ENCODE results near the gene NDE1. TPM values are rescaled to one million over a fixed set of nuclear protein-coding genes. Genes with fewer than 3 reads are reported as not detected.

Gene NDE1
- total RNA-seq, 6 donors from 2014 or later, result 19.5 to 63.9 (median 37.0) TPM

DNA sequence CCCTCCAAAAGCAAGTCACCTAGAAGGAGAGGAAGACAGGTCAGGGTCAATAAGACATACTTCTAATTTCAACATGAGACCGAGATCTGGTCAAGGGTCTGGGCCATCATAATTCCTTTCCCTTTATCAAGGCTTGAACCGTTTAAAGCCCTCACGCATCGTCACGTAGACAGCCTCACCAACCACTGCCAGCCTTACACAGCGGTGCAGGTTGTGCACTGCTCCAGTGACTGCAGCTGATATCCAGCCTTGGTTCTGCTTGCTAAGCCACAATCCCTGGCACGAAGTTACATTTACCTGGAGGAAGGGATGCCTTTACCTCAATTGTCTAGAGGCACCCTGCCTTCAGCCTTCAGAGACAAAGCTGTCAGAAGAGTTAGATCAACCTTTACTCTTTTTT is 121.6 kb downstream of the NDE1 start:
- peaks cover 0 to 3% (median 0%) of the 10 kb centered on the region in 4 donors for H3K4me1 ChIP-seq
- no peak overlapping the region for H3K4me3 ChIP-seq
- ATAC-seq (ENCODE audit: low FRiP score in 2 of 2) (no peak), DNase-seq (no peak)
- no peaks in the 10 kb centered on the region for H3K27me3 ChIP-seq
- H3K36me3 ChIP-seq, result no peaks in the 10 kb centered on the region
- TF ChIP-seq POLR2A (IDR thresholded peaks at IDR 0.05) (no peak), POLR2AphosphoS5 (IDR thresholded peaks at IDR 0.05) (no peak)
- WGBS, 2 donors, result 85 to 86% methylated on average over 7 of the region's 7 CpGs
- H3K9me3 ChIP-seq, result no peaks in the 10 kb centered on the region
- H3K27ac ChIP-seq, result no peak overlapping the region

DNA sequence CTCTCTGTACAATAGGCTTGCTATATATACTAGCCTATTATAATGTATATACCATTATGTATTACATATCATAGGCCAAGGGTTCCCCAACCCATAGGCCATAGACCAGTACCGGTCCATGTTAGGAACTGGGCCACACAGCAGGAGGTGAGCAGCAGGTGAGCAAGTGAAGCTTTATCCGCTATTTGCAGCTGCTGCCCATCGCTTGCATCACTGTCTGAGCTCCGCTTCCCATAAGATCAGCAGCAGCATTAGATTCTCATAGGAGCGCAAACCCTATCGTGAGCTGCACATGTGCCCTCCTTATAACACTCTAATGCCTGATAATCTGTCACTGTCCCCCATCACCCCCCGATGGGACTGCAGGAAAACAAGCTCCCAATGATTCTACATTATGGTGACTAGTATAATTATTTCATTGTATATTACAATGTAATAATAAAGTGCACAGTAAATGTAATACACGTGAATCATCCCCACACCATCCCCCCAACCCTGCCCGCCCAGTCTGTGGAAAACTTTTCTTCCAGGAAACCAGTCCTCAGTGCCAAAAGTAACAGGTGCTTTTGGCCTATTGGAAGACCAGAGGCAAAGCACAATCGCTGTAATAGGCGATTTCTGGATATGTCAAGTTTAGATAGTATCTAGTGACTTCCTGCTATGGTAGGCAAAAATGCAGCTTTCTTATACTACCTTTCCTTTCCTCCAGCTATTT is 122.7 kb downstream of the NDE1 start:
- WGBS, 2 donors, result 77 to 91% methylated on average over 11 of the region's 11 CpGs
- TF ChIP-seq, protein P1, sequence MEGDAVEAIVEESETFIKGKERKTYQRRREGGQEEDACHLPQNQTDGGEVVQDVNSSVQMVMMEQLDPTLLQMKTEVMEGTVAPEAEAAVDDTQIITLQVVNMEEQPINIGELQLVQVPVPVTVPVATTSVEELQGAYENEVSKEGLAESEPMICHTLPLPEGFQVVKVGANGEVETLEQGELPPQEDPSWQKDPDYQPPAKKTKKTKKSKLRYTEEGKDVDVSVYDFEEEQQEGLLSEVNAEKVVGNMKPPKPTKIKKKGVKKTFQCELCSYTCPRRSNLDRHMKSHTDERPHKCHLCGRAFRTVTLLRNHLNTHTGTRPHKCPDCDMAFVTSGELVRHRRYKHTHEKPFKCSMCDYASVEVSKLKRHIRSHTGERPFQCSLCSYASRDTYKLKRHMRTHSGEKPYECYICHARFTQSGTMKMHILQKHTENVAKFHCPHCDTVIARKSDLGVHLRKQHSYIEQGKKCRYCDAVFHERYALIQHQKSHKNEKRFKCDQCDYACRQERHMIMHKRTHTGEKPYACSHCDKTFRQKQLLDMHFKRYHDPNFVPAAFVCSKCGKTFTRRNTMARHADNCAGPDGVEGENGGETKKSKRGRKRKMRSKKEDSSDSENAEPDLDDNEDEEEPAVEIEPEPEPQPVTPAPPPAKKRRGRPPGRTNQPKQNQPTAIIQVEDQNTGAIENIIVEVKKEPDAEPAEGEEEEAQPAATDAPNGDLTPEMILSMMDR (IDR thresholded peaks at IDR 0.05), result no peak
- TF ChIP-seq POLR2A (IDR thresholded peaks at IDR 0.05) (no peak), POLR2AphosphoS5 (IDR thresholded peaks at IDR 0.05) (no peak), EP300 (IDR thresholded peaks at IDR 0.05) (no peak)
- Histone ChIP-seq H3K9me3 (no peaks in the 10 kb centered on the region), H3K4me1 (peaks cover 0 to 3% (median 0%) of the 10 kb centered on the region in 4 donors), H3K27ac (no peak overlapping the region), H3K27me3 (no peaks in the 10 kb centered on the region), H3K36me3 (no peaks in the 10 kb centered on the region), H3K4me3 (no peak overlapping the region)
- DNase-seq (no peak), ATAC-seq (ENCODE audit: low FRiP score in 2 of 2) (no peak)

DNA sequence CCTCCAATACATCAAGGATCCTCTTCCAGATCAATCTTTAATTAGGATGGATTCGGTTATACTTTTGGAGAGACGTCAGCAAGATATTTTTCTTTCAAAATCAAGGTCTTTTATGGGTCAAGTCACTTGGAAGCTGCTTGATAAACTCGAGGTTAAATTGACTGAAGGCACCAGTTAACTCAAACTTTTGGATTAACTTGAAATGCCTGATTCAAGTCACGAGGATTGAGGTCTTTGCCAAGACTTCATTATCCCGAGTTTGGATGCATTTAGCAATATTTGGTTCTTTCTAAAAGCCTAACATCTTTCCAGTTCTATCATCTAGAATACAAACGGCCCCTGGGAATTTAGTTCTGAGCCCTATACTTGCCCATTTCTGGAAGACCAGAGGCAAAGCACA is 123.9 kb downstream of the NDE1 start:
- Histone ChIP-seq H3K27me3 (no peaks in the 10 kb centered on the region), H3K4me3 (no peak overlapping the region), H3K36me3 (no peaks in the 10 kb centered on the region), H3K4me1 (peaks cover 0 to 3% (median 0%) of the 10 kb centered on the region in 4 donors), H3K9me3 (no peaks in the 10 kb centered on the region), H3K27ac (no peak overlapping the region)
- ATAC-seq (ENCODE audit: low FRiP score in 2 of 2), result no peak
- TF ChIP-seq, protein P1 (IDR thresholded peaks at IDR 0.05), result no peak
- TF ChIP-seq EP300 (IDR thresholded peaks at IDR 0.05) (no peak), POLR2A (IDR thresholded peaks at IDR 0.05) (no peak), POLR2AphosphoS5 (IDR thresholded peaks at IDR 0.05) (no peak)
- WGBS, 2 donors, result 65 to 73% methylated on average over 6 of the region's 6 CpGs
- DNase-seq, result no peak

DNA sequence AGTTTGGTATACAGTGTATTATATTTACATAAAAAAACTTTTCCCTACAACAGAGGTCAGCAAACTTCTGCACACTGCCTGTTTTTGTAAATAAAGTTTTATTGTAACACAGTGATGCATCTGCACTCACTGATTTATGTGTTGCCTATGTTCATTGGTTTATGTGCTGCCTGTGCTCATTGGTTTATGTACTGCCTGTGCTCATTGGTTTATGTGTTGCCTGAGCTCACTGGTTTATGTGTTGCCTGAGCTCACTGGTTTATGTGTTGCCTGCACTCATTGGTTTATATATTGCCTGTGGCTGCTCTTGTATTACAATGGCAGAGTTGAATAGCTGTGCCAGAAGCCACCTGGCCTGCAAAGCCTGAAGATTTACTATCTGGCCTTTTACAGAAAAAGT is 125.2 kb downstream of the NDE1 start:
- no peak overlapping the region for H3K27ac ChIP-seq
- no peak for TF ChIP-seq POLR2AphosphoS5 (IDR thresholded peaks at IDR 0.05)
- no peak for TF ChIP-seq POLR2A (IDR thresholded peaks at IDR 0.05)
- no peak for TF ChIP-seq EP300 (IDR thresholded peaks at IDR 0.05)
- TF ChIP-seq, protein P1 (IDR thresholded peaks at IDR 0.05), result no peak
- H3K4me3 ChIP-seq, result no peak overlapping the region
- no peaks in the 10 kb centered on the region for H3K9me3 ChIP-seq
- H3K36me3 ChIP-seq, result no peaks in the 10 kb centered on the region
- no peaks in the 10 kb centered on the region for H3K27me3 ChIP-seq
- no peak for DNase-seq
- no peak for ATAC-seq (ENCODE audit: low FRiP score in 2 of 2)
- H3K4me1 ChIP-seq, result peaks cover 0 to 3% (median 0%) of the 10 kb centered on the region in 4 donors

DNA sequence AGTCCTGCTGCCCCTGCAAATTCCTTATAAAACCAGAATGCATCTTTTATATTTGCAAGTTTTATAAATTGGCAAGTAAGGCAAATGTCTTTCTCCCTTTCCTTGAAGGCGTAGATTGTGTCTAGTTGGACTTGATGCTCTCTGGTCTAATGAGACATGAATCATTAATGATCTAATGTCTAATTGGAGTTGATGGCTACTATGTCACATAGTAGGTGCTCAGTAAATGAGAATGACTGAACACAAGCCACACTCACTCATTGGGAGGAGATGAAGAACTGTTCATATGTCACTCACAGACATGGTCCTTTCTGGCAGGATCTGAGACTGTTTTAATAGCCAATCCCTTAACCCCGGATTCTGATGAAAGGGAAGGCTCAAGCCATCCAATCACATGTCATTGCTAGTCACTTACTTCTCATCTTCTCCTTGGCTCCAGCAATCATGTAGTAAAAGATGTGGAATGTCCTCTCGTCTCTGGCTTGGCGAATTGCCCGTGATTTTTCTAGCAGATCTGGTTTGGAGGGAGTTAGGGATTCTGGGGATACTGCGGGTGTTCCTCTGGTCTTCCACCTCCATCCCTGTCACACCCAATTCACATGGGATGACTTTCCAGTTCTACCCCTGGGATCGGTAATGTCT is 125.7 kb downstream of the NDE1 start:
- TF ChIP-seq POLR2AphosphoS5 (IDR thresholded peaks at IDR 0.05) (no peak), POLR2A (IDR thresholded peaks at IDR 0.05) (no peak), EP300 (IDR thresholded peaks at IDR 0.05) (no peak)
- TF ChIP-seq, protein P1 (IDR thresholded peaks at IDR 0.05), result no peak
- no peak overlapping the region for H3K27ac ChIP-seq
- no peaks in the 10 kb centered on the region for H3K27me3 ChIP-seq
- WGBS, 2 donors, result 74 to 77% methylated on average over 7 of the region's 7 CpGs
- H3K4me3 ChIP-seq, result no peak overlapping the region
- no peaks in the 10 kb centered on the region for H3K9me3 ChIP-seq
- DNase-seq, result no peak
- no peaks in the 10 kb centered on the region for H3K4me1 ChIP-seq
- no peaks in the 10 kb centered on the region for H3K36me3 ChIP-seq
- no peak for ATAC-seq (ENCODE audit: low FRiP score in 2 of 2)

Other genes starting within 250 kb of the NDE1 start
- 10 to 100 TPM in 4 of 6 donors, 1 to 10 TPM in 2; 5.2 to 27.6 (median 16.1) TPM for gene BMERB1, start 215.7 kb upstream of the NDE1 start, total RNA-seq
- gene MARF1, start 7.1 kb upstream of the NDE1 start, total RNA-seq, result 10 to 100 TPM; 27.2 to 94.3 (median 71.3) TPM
- 100 to 1,000 TPM in 2 of 6 donors, 10 to 100 TPM in 4; 33.6 to 224 (median 87.4) TPM for gene MYH11, start 206.8 kb downstream of the NDE1 start, total RNA-seq
- gene CEP20, start 238.4 kb downstream of the NDE1 start, total RNA-seq, result 10 to 100 TPM in 5 of 6 donors, 1 to 10 TPM in 1; 7.7 to 45.2 (median 28.5) TPM